Hepatocyte (in vitro differentiated cells): Measurements from ENCODE around the gene SPNS2. TPM values are rescaled to one million over a fixed set of nuclear protein-coding genes. Genes with fewer than 3 reads are reported as not detected.

Source experiments
- DNase-seq: peaks from one replicate; pipeline ENCODE4 v3.0.0-alpha.2; 2016; ENCODE audit warnings: low spot score
- H2AFZ ChIP-seq: fragments of 200-600 bp; sonication (generic); 2 replicates; pipeline ENCODE4 v1.6.0; 2016; ENCODE audit warnings: antibody characterized with exemption, mild to moderate bottlenecking
- H3K27ac ChIP-seq: fragments of 200-600 bp; sonication (generic); 2 replicates; pipeline ENCODE4 v1.5.1; 2016; ENCODE audit warnings: mild to moderate bottlenecking
- H3K27me3 ChIP-seq: fragments of 200-600 bp; sonication (generic); 2 replicates; pipeline ENCODE4 v1.6.1; 2016
- H3K36me3 ChIP-seq: fragments of 200-600 bp; sonication (generic); replicated peaks from 2 replicates; pipeline ENCODE4 v1.5.1; 2016; ENCODE audit warnings: low read depth; ENCODE audit not compliant: insufficient read depth
- H3K4me1 ChIP-seq: fragments of 200-600 bp; sonication (generic); 2 replicates; pipeline ENCODE4 v1.5.1; 2016; ENCODE audit warnings: mild to moderate bottlenecking, moderate library complexity; ENCODE audit not compliant: insufficient read depth
- H3K4me2 ChIP-seq: fragments of 200-600 bp; sonication (generic); 2 replicates; pipeline ENCODE4 v1.6.0; 2016
- H3K4me3 ChIP-seq: fragments of 200-600 bp; sonication (generic); 2 replicates; pipeline ENCODE4 v1.5.1; 2016; ENCODE audit warnings: mild to moderate bottlenecking
- H3K79me2 ChIP-seq: fragments of 200-600 bp; sonication (generic); 2 replicates; pipeline ENCODE4 v1.6.0; 2017; ENCODE audit warnings: mild to moderate bottlenecking
- H3K9me2 ChIP-seq: fragments of 200-600 bp; sonication (generic); replicated peaks from 2 replicates; pipeline ENCODE4 v1.6.0; 2017; ENCODE audit warnings: mild to moderate bottlenecking; ENCODE audit not compliant: insufficient read depth
- H3K9me3 ChIP-seq: fragments of 200-600 bp; sonication (generic); 2 replicates; pipeline ENCODE4 v1.5.1; 2016; ENCODE audit warnings: low read depth, mild to moderate bottlenecking
- H4K20me1 ChIP-seq: fragments of 200-600 bp; sonication (generic); 2 replicates; pipeline ENCODE4 v1.6.0; 2016; ENCODE audit warnings: mild to moderate bottlenecking; ENCODE audit not compliant: insufficient read depth, poor library complexity, severe bottlenecking
- EZH2 ChIP-seq: fragments of 200-600 bp; sonication (generic); IDR thresholded peaks from 2 replicates; pipeline ENCODE4 v1.6.1; 2016; ENCODE audit warnings: antibody characterized with exemption, mild to moderate bottlenecking, borderline replicate concordance
- EZH2phosphoT487 ChIP-seq: fragments of 200-600 bp; sonication (generic); IDR thresholded peaks from one replicate; pipeline ENCODE4 v1.6.1; 2018; ENCODE audit warnings: antibody characterized with exemption, mild to moderate bottlenecking, low read depth, moderate library complexity; ENCODE audit not compliant: unreplicated experiment, severe bottlenecking
- WGBS: methylation state at CpG from one replicate; pipeline ENCODE4 v1.1.6; 2016; ENCODE audit warnings: low lambda C conversion rate; ENCODE audit errors: missing lambda C conversion rate; 5-methylcytosine and 5-hydroxymethylcytosine counted together
- polyA plus RNA-seq: library from polyadenylated mRNA; unstranded; fragments of >200 nt; fragmentation: Nextera tagmentation; extraction: Ambion mirVana; gene quantifications from 2 replicates; pipeline ENCODE4 v1.2.1, GENCODE V29; 2016
- total RNA-seq: library from RNA; depleted of rRNA; stranded (reverse); fragments of >200 nt; gene quantifications from 2 replicates; pipeline ENCODE4 v1.2.3, GENCODE V29; 2014
- TF ChIP-seq, protein P1 (sequence below): fragments of 200-600 bp; sonication (generic); IDR thresholded peaks from 2 replicates; pipeline ENCODE4 v1.5.1; 2016; ENCODE audit warnings: antibody characterized with exemption, mild to moderate bottlenecking; ENCODE audit not compliant: poor library complexity

SPNS2 gene
- total and polyA plus RNA-seq, 2 experiments from 2014 or later = 5.6 to 10.3 TPM

DNA sequence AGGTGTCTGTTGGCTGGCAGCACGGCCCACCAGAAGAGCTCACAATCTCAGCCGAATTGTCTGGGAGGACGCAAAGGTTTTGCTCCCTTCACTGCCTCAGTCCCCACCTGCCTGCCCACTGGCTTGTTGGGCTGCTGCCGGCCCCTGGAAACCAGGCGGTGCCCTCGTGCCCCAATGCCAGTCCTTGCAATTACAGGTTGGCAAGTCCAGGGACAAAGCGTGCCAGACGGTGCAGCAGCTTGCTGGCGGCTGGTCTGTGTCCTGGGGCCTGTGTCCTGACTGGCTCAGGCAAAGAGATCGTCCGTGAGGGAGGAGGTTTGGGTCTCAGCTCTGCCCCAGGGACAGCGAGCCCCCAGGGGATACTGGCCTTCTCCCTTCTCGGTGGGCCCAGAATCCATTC is 24.6 kb upstream of the SPNS2 start:
- H3K36me3 ChIP-seq = no peaks in the 10 kb centered on the region
- no peaks in the 10 kb centered on the region for H3K9me3 ChIP-seq
- no peak for DNase-seq
- TF ChIP-seq EZH2phosphoT487 (no peak), EZH2 (no peak)
- TF ChIP-seq, protein P1, sequence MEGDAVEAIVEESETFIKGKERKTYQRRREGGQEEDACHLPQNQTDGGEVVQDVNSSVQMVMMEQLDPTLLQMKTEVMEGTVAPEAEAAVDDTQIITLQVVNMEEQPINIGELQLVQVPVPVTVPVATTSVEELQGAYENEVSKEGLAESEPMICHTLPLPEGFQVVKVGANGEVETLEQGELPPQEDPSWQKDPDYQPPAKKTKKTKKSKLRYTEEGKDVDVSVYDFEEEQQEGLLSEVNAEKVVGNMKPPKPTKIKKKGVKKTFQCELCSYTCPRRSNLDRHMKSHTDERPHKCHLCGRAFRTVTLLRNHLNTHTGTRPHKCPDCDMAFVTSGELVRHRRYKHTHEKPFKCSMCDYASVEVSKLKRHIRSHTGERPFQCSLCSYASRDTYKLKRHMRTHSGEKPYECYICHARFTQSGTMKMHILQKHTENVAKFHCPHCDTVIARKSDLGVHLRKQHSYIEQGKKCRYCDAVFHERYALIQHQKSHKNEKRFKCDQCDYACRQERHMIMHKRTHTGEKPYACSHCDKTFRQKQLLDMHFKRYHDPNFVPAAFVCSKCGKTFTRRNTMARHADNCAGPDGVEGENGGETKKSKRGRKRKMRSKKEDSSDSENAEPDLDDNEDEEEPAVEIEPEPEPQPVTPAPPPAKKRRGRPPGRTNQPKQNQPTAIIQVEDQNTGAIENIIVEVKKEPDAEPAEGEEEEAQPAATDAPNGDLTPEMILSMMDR = no peak
- no peaks in the 10 kb centered on the region for H3K9me2 ChIP-seq
- no peak overlapping the region for H3K27ac ChIP-seq
- no peaks in the 10 kb centered on the region for H3K79me2 ChIP-seq
- peaks cover 24% of the 10 kb centered on the region for H3K4me1 ChIP-seq
- H2AFZ ChIP-seq = no peak overlapping the region
- no peak overlapping the region for H3K4me3 ChIP-seq
- 85% methylated on average over 13 of the region's 13 CpGs for WGBS
- H4K20me1 ChIP-seq = no peaks in the 10 kb centered on the region
- no peak overlapping the region for H3K4me2 ChIP-seq
- no peaks in the 10 kb centered on the region for H3K27me3 ChIP-seq

DNA sequence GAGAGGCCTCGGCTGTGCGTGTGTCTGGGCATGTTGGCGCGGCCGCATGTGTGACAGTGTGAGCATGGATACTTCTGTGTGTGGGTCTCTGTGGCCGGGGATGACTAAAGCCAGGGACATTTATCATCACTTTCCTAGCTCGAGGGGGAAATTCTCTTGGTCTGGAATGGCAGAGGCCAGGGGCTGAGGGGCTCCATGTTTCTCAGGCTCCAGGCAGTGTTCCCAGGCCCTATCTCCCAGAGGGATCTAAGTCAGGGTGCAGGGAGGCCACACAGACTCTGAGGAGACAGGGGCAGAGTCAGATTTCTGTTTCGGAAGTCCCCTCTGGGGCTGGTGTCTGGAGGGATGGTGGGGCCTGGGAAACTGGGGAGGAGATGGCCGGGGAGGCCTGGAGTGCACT is 23.7 kb upstream of the SPNS2 start:
- Histone ChIP-seq H3K9me3 (no peaks in the 10 kb centered on the region), H3K27ac (no peak overlapping the region)

DNA sequence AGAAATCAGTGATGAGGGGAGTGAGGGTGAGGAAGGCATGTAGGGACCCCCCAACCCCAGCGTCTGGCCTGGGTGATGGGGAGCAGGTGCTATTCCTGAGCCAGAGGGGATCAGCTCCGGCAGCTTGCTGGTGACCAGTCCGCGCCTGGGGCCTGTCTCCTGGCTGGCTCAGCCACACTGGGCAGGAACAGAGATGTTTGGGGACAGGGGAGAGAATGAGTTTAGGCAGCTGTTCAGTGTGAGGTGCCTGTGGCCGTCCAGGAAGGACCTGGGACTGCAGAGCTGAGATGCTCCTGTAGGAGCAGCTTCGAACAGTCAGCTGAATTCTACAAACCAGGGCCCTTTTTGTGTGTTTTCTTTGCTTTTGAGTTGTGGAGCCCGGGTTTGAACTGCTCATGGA is 23.2 kb upstream of the SPNS2 start:
- Histone ChIP-seq H3K9me2 (no peaks in the 10 kb centered on the region), H3K4me1 (peaks cover 35% of the 10 kb centered on the region), H3K4me3 (no peak overlapping the region), H3K4me2 (no peak overlapping the region), H3K9me3 (no peaks in the 10 kb centered on the region), H3K27ac (peak overlapping the region; percentile 57), H4K20me1 (no peaks in the 10 kb centered on the region), H3K36me3 (no peaks in the 10 kb centered on the region), H3K27me3 (no peaks in the 10 kb centered on the region), H3K79me2 (no peaks in the 10 kb centered on the region), H2AFZ (no peak overlapping the region)
- TF ChIP-seq EZH2 (no peak), EZH2phosphoT487 (no peak)
- TF ChIP-seq, protein P1 = no peak
- no peak for DNase-seq
- 70% methylated on average over 7 of the region's 7 CpGs for WGBS

More for the DNA sequence above, 23.7 kb upstream of the SPNS2 start:
- Histone ChIP-seq H3K4me1 (peaks cover 31% of the 10 kb centered on the region), H3K4me3 (no peak overlapping the region), H3K79me2 (no peaks in the 10 kb centered on the region), H3K36me3 (no peaks in the 10 kb centered on the region), H3K27me3 (no peaks in the 10 kb centered on the region), H2AFZ (no peak overlapping the region), H3K9me2 (no peaks in the 10 kb centered on the region), H4K20me1 (no peaks in the 10 kb centered on the region), H3K4me2 (no peak overlapping the region)
- WGBS = 76% methylated on average over 9 of the region's 9 CpGs
- DNase-seq = no peak
- TF ChIP-seq EZH2 (no peak), EZH2phosphoT487 (no peak)
- TF ChIP-seq, protein P1 = no peak

DNA sequence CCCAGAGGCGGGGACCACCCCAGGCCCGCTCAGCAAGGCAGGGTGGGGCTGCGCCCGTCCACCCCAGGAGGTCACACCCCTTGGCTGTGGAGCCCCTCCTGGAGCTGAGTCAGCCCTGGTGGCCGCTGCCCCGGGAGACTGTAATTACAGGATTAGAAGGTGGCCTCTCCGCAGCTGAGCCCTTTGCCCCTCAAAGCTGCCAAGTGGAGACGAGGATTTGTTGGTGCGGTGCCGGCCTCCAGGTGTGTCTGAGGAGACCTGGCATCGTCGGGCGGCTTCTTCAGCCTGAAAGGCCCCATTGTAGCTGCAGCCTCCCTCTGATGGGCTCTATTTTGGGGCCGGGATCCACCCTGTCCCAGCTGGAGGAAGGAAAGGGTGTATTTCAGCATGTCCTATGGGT is 22.7 kb upstream of the SPNS2 start:
- no peaks in the 10 kb centered on the region for H3K9me3 ChIP-seq
- TF ChIP-seq, protein P1 = no peak
- TF ChIP-seq EZH2phosphoT487 = no peak
- TF ChIP-seq EZH2 = no peak
- peak; percentile 60 for DNase-seq
- peaks cover 41% of the 10 kb centered on the region for H3K4me1 ChIP-seq
- H2AFZ ChIP-seq = no peak overlapping the region
- no peaks in the 10 kb centered on the region for H3K79me2 ChIP-seq
- H3K27ac ChIP-seq = peak overlapping the region; percentile 72
- no peaks in the 10 kb centered on the region for H4K20me1 ChIP-seq
- H3K4me3 ChIP-seq = no peak overlapping the region
- peak overlapping the region; percentile 29 for H3K4me2 ChIP-seq
- no peaks in the 10 kb centered on the region for H3K9me2 ChIP-seq
- no peaks in the 10 kb centered on the region for H3K27me3 ChIP-seq
- H3K36me3 ChIP-seq = no peaks in the 10 kb centered on the region
- WGBS = 82% methylated on average over 14 of the region's 14 CpGs
